GM12801 (cell line): ENCODE data around the gene TBCEL.

ENCODE experiments used
- TF ChIP-seq, protein P1 (sequence below): IDR thresholded peaks from one replicate; pipeline ENCODE4 v1.5.1; 2011; ENCODE audit warnings: control low read depth; ENCODE audit not compliant: insufficient read length; ENCODE audit errors: extremely low read depth

TBCEL gene

DNA sequence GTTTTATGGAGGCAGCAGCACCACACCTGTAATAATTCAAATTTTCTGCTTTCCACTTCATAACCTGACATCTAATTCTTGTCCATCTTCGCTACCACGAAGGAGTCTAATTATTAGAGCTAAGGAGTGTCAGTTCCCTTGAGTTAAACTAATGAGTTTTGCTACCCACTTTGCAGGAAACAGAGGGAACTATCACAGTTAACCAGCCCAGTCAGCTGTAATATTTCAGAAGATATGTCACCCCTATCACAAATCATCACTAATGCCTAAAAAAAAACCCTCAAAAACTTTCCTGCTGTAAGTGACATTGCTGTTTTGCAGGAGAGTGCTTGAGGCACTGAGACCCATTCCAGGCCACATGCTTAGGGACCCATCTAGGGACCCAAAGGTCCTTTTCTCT is 85.6 kb downstream of the TBCEL start:
- TF ChIP-seq, protein P1, sequence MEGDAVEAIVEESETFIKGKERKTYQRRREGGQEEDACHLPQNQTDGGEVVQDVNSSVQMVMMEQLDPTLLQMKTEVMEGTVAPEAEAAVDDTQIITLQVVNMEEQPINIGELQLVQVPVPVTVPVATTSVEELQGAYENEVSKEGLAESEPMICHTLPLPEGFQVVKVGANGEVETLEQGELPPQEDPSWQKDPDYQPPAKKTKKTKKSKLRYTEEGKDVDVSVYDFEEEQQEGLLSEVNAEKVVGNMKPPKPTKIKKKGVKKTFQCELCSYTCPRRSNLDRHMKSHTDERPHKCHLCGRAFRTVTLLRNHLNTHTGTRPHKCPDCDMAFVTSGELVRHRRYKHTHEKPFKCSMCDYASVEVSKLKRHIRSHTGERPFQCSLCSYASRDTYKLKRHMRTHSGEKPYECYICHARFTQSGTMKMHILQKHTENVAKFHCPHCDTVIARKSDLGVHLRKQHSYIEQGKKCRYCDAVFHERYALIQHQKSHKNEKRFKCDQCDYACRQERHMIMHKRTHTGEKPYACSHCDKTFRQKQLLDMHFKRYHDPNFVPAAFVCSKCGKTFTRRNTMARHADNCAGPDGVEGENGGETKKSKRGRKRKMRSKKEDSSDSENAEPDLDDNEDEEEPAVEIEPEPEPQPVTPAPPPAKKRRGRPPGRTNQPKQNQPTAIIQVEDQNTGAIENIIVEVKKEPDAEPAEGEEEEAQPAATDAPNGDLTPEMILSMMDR = no peak

DNA sequence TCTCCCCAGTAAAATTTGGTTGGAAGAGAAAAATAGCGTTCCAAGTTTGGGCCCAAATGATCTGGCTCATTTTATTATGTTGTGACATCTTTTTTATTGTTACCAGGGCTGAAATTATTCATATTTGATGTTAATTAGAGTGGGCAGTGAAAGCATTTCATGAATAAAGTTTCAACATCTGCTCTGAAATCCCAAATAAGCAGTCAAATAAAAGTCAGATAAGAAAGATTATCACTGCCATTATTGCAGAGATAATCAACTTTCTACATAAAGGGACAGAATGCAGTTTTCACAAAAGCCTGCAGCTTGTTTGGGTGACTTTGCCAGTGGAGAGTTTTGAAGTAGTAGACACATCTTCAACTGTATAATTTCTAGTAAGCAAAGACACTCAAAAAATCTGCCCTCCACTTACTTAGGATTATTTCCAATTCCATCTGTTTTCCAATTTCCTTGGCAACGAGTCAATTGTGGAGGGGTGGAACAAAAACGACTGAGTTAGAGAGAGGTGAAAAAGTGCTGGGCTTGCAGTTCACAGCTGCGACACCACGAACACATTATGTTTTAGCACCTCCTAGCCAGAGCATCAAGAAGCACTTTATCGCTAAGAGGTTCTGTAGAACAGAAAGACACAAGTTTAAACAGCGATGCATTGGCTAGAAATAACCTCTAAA is 86.1 kb downstream of the TBCEL start:
- TF ChIP-seq, protein P1 = no peak

DNA sequence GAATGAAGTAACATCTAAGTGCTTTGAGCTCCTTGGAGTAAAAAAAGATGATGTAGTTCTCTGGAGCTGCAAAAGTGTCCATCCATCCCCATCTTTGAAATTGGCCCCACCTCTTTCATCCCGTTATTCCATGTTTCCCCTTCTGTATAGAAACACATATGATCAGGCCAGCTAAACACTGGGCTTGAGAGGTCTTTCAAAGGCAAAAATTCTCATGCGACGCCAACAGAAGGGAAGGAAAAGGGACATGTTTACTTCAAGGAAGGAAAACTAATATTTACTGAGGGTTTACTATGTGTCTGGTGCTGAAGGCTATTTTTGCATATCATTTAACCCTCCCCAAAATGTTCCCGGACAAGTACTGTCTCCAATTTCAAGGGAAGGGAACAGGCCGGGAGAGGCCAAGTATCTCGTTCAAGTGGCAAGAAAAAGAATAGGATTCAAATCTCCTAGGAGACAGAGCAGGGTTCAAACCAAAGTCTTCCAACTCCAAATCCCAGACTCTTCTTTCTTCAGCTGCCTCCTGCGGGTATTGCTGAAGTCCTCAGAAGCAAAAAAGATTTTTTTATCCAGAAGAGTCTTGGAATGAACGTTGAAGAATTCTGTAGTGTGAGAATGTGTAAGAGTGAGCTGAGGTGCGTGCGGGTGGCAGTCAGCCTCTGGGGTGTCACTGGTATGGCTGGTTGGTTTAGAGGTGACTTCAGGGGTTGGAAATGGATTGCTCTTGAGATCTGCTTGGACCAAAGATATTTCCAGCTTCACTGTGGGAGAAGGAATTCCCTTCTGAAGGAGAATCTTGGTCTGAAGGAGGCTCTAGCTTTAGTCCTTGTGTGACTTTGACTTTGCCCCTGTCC is 87.2 kb downstream of the TBCEL start:
- TF ChIP-seq, protein P1 = no peak

DNA sequence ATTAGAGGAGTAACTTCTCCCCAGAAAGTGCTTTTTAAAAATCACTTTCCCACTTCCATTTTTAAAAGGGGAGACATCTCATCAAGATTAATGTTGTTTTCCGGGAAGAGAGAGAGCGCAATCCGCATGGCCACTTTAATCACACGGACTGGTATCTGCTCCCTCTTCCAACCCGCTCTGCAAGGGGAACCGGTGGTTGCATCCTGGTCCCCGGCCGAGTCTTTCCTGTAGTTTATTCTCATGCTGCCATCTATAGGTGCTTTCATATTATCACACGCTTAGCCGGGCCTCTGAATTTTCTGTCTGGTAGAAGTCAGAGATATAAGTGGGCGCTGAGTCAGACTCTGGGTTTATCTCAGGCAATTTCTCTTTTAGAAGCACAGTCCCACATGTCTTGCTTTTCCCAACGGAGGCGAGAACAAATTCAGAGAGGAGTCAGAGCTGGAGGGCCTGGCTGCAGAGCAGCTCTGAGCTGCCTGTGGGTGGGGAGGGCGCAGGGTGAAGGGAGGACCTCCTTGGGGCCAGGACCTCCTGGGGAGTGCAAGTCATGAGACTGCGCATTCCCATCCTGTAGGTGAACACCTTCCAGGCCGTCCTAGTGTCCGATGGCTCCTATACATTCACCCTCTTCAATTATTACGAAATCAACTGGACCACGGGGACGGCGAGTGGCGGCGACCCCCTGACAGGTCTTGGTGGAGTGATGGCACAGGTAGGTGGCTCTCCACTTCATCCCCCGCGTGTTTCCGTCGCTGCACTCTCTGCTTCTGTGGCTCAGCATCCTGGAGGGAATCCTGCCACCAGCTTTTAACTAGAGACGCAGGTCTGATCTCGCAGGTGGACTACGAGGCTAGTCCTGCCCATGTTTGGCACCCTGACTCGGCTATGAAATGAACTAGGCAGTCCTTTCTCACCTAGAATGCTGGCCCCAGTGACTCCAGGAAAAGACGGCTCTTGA is 88.9 kb downstream of the TBCEL start:
- TF ChIP-seq, protein P1 = no peak

DNA sequence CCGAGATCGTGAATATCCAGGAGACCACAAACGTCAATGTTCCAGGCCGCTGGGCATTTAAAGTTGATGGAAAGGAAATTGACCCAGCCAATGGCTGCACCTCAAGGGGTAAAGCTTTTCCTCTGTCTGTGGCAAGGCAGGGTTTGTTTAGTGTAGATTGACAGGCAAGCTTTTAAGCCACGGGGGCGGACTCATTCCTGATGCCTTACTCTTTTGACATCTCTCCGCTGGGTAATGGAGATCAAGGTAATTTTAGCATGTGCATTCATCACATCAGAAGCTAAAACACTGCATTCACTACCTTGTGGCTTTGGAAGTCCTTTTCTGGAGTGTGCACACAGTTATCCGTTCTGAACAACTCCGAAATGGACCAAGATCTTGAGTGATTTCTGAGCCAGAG is 89.7 kb downstream of the TBCEL start:
- TF ChIP-seq, protein P1 = no peak

DNA sequence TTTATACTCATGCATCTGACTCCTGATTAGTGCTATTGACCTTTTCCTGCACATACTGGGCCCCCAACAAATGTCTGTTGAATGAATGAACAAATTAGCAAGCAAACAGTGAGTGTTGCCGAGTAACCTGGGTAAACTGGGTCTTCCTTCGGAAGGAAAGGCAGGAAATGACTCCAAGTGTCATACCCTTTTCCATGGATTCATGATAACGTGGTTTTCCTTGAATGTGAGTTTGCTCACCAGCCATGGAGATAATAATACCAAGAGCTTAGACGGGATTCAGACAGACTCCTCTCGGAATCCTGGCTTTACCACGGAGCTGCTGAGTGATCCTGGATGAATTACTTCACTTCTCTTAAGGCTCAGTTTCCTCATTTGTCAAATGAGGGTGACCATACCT is 93.9 kb downstream of the TBCEL start:
- TF ChIP-seq, protein P1 = no peak

DNA sequence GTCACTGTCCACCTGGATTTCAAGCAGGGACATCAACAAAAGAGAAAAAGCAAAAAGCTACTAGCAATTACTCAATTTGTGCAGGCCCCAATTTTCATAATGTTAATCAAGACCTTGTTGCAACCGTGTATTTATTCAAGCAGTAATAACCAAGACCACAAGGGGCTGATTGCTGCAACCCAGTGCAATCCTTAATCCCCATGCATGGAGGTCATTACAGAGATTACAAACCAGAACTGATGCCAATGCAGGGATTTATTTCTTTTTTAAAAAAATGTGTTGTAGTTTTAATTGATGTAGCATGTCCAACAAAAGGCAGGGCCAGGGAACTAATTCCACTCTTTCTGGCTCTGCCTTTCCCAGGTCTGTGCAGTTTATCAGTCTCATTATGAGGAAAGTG is 95.5 kb downstream of the TBCEL start:
- TF ChIP-seq, protein P1 = no peak
